Stimulated activated CD4-positive, alpha-beta T cell treated with anti-CD3 and anti-CD28 coated beads, Interleukin-15, amount 100 ng/mL, for 24 hours (primary cell): ENCODE data around the gene AKR1C8.
A peak's percentile ranks its signal among the peaks of the same experiment; 100 is the strongest.
"Not testable (repeated sequence)": the region's sequence is repeated elsewhere in the genome, so short reads cannot be mapped to it uniquely, and the experiment has no call there.

Experiments
- DNase-seq: peaks from one replicate; pipeline ENCODE4 v3.0.0-alpha.2; 2020

The AKR1C8 gene

GRCh38 chr10:5184987-5185775 is at the start of gene AKR1C8:
TSS of gene AKR1C8 (minus strand) at chr10:5185150. CDS start at chr10:5185104, 46 bp downstream.
- no peak for DNase-seq

GRCh38 chr10:5234106-5234860 is 49.3 kb upstream of the AKR1C8 start:
- DNase-seq = no peak

- DNase-seq = no peak
Observed at GRCh38 chr10:5233324-5233723, 48.4 kb upstream of the AKR1C8 start.

- DNase-seq = no peak
Observed at GRCh38 chr10:5229019-5229418, 44.1 kb upstream of the AKR1C8 start.

GRCh38 chr10:5222942-5223341 is 38.0 kb upstream of the AKR1C8 start:
- DNase-seq = not testable (repeated sequence)

- no peak for DNase-seq
Observed at GRCh38 chr10:5219262-5219661, 34.3 kb upstream of the AKR1C8 start.

GRCh38 chr10:5216801-5217200 is 31.9 kb upstream of the AKR1C8 start:
- DNase-seq = no peak

- DNase-seq = no peak
Observed at GRCh38 chr10:5211696-5212536, 27.0 kb upstream of the AKR1C8 start.

GRCh38 chr10:5210261-5210660 is 25.3 kb upstream of the AKR1C8 start:
- peak; percentile 11 for DNase-seq

GRCh38 chr10:5209776-5210175 is 24.8 kb upstream of the AKR1C8 start:
- DNase-seq = not testable (repeated sequence)

GRCh38 chr10:5206799-5207198 is 21.8 kb upstream of the AKR1C8 start:
- no peak for DNase-seq

GRCh38 chr10:5199398-5199797 is 14.4 kb upstream of the AKR1C8 start:
- DNase-seq = peak; percentile 3

- DNase-seq = no peak
Observed at GRCh38 chr10:5198386-5198785, 13.4 kb upstream of the AKR1C8 start.

GRCh38 chr10:5196702-5197113 is 11.8 kb upstream of the AKR1C8 start, which contains the start of gene AKR1C4:
TSS of gene AKR1C4 (plus strand) at chr10:5196837. CDS start at chr10:5196868, 31 bp downstream.
- no peak for DNase-seq

GRCh38 chr10:5195727-5196374 is 10.9 kb upstream of the AKR1C8 start:
- DNase-seq = no peak

GRCh38 chr10:5194431-5194830 is 9.5 kb upstream of the AKR1C8 start:
- DNase-seq = no peak

GRCh38 chr10:5188358-5188757 is 3.4 kb upstream of the AKR1C8 start:
- DNase-seq = no peak

GRCh38 chr10:5187867-5188266 is 2.9 kb upstream of the AKR1C8 start:
- DNase-seq = no peak

- no peak for DNase-seq
Observed at GRCh38 chr10:5183923-5184322, 1.0 kb downstream of the AKR1C8 start.

- DNase-seq = not testable (repeated sequence)
Observed at GRCh38 chr10:5180503-5180902, 4.4 kb downstream of the AKR1C8 start.

- DNase-seq = not testable (repeated sequence)
Observed at GRCh38 chr10:5175581-5175980, 9.4 kb downstream of the AKR1C8 start.

GRCh38 chr10:5168897-5169420 is 16.0 kb downstream of the AKR1C8 start:
- DNase-seq = peak; percentile 50
